Measurements from ENCODE around the gene PROC.

DNA sequence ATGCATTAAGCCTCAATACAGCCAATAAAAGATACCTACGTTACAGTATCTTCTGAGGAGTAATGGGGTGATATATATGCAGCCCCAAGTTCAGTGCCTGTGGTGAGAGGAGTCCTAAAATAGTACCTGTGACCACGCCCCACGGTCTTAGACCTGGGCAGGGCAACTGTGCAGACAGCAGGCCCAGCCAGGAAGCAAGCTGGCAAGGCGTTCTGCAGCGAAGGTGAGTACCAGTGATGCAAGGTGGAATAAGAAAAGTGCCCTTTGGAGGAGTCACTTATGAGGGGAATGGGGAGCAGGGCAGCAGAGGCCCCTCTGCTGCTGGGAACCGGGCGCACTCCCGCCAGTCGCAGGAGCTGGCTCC lies 17.7 kb upstream of the PROC start:
- TF ChIP-seq, protein P1, sequence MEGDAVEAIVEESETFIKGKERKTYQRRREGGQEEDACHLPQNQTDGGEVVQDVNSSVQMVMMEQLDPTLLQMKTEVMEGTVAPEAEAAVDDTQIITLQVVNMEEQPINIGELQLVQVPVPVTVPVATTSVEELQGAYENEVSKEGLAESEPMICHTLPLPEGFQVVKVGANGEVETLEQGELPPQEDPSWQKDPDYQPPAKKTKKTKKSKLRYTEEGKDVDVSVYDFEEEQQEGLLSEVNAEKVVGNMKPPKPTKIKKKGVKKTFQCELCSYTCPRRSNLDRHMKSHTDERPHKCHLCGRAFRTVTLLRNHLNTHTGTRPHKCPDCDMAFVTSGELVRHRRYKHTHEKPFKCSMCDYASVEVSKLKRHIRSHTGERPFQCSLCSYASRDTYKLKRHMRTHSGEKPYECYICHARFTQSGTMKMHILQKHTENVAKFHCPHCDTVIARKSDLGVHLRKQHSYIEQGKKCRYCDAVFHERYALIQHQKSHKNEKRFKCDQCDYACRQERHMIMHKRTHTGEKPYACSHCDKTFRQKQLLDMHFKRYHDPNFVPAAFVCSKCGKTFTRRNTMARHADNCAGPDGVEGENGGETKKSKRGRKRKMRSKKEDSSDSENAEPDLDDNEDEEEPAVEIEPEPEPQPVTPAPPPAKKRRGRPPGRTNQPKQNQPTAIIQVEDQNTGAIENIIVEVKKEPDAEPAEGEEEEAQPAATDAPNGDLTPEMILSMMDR (tag by site-specific recombination; IDR thresholded peaks at IDR 0.05): no peak
- TF ChIP-seq, protein P2, sequence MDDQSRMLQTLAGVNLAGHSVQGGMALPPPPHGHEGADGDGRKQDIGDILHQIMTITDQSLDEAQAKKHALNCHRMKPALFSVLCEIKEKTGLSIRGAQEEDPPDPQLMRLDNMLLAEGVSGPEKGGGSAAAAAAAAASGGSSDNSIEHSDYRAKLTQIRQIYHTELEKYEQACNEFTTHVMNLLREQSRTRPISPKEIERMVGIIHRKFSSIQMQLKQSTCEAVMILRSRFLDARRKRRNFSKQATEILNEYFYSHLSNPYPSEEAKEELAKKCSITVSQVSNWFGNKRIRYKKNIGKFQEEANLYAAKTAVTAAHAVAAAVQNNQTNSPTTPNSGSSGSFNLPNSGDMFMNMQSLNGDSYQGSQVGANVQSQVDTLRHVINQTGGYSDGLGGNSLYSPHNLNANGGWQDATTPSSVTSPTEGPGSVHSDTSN (CRISPR knock-in tag; IDR thresholded peaks at IDR 0.05): no peak
- no peak for TF ChIP-seq ZNF561 (tag by site-specific recombination; IDR thresholded peaks at IDR 0.05; ENCODE audit: borderline replicate concordance)
- TF ChIP-seq, protein P3, sequence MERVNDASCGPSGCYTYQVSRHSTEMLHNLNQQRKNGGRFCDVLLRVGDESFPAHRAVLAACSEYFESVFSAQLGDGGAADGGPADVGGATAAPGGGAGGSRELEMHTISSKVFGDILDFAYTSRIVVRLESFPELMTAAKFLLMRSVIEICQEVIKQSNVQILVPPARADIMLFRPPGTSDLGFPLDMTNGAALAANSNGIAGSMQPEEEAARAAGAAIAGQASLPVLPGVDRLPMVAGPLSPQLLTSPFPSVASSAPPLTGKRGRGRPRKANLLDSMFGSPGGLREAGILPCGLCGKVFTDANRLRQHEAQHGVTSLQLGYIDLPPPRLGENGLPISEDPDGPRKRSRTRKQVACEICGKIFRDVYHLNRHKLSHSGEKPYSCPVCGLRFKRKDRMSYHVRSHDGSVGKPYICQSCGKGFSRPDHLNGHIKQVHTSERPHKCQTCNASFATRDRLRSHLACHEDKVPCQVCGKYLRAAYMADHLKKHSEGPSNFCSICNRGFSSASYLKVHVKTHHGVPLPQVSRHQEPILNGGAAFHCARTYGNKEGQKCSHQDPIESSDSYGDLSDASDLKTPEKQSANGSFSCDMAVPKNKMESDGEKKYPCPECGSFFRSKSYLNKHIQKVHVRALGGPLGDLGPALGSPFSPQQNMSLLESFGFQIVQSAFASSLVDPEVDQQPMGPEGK (tag by site-specific recombination; IDR thresholded peaks at IDR 0.05): no peak
- TF ChIP-seq ZNF302 (tag by site-specific recombination; IDR thresholded peaks at IDR 0.05; ENCODE audit: low read depth): no peak
- TF ChIP-seq BCL11B (tag by site-specific recombination; IDR thresholded peaks at IDR 0.05; ENCODE audit: low read depth): no peak
- TF ChIP-seq, protein P4, sequence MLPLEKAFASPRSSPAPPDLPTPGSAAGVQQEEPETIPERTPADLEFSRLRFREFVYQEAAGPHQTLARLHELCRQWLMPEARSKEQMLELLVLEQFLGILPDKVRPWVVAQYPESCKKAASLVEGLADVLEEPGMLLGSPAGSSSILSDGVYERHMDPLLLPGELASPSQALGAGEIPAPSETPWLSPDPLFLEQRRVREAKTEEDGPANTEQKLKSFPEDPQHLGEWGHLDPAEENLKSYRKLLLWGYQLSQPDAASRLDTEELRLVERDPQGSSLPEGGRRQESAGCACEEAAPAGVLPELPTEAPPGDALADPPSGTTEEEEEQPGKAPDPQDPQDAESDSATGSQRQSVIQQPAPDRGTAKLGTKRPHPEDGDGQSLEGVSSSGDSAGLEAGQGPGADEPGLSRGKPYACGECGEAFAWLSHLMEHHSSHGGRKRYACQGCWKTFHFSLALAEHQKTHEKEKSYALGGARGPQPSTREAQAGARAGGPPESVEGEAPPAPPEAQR (tag by site-specific recombination; IDR thresholded peaks at IDR 0.05): no peak
- TF ChIP-seq BCL11A (tag by site-specific recombination; IDR thresholded peaks at IDR 0.05; ENCODE audit: low read depth): no peak

Measured in HEK293 (cell line).